SK-N-SH (cell line): ENCODE measurements around the gene PRR22. TPM values are rescaled to one million over a fixed set of nuclear protein-coding genes. Genes with fewer than 3 reads are reported as not detected.

ENCODE experiments used
- CTCF ChIA-PET: fragments of 300-600, 350-600 bp; formaldehyde crosslinking; extraction: SDS; loops from one replicate; lab custom pipeline; 2021; lab: Yijun Ruan, JAX
- POLR2A ChIA-PET: fragments of 350-600 bp; sonication (Branson Sonifier 250); formaldehyde crosslinking; extraction: SDS; loops from one replicate; lab custom pipeline; 2020; ENCODE audit warnings: antibody characterized with exemption, inconsistent platforms; lab: Yijun Ruan, JAX
- DNase-seq: peaks from one replicate; pipeline ENCODE4 v3.0.0; 2012
- H2AFZ ChIP-seq: fragments of 200-600 bp; sonication (generic); 2 replicates; pipeline ENCODE4 v1.8.1; 2016; ENCODE audit warnings: antibody characterized with exemption, mild to moderate bottlenecking, low read depth
- H3F3A ChIP-seq: fragments of 200-600 bp; sonication (generic); replicated peaks from 2 replicates; pipeline ENCODE3; 2016; ENCODE audit warnings: antibody characterized with exemption, mild to moderate bottlenecking; ENCODE audit not compliant: insufficient read depth
- H3K27ac ChIP-seq, 2 experiments: fragments of 200-500 bp in 1 of 2; fragments of 200-600 bp in 1 of 2; sonication (Bioruptor generic) in 1 of 2; sonication (generic), shearing (Covaris generic) in 1 of 2; 2 replicates each; pipeline versions ENCODE4 v1.5.1 to v1.6.1; 2014 to 2016; ENCODE audit warnings: low read depth in 2 of 2, inconsistent platforms in 1 of 2, low read length in 1 of 2, mild to moderate bottlenecking in 1 of 2, mixed read lengths in 1 of 2
- H3K27me3 ChIP-seq: fragments of 200-600 bp; sonication (generic), shearing (Covaris generic); 2 replicates; pipeline ENCODE4 v1.6.1; 2016; ENCODE audit warnings: mixed run types; ENCODE audit not compliant: insufficient read depth
- H3K36me3 ChIP-seq, 2 experiments: fragments of 200-500 bp in 1 of 2; fragments of 200-600 bp in 1 of 2; sonication (Bioruptor generic) in 1 of 2; sonication (generic) in 1 of 2; replicated peaks in 1 of 2; 2 replicates each; pipeline versions ENCODE3 to v1.5.1; 2014 to 2016; ENCODE audit warnings: low read length in 1 of 2, mild to moderate bottlenecking in 1 of 2; ENCODE audit not compliant: insufficient read depth in 2 of 2, control insufficient read depth in 1 of 2
- H3K4me1 ChIP-seq, 2 experiments: fragments of 200-500 bp in 1 of 2; fragments of 200-600 bp in 1 of 2; sonication (Bioruptor generic) in 1 of 2; sonication (generic), shearing (Covaris generic) in 1 of 2; 2 replicates each; pipeline versions ENCODE4 v1.5.1 to v1.6.1; 2014 to 2016; ENCODE audit warnings: low read depth in 1 of 2, low read length in 1 of 2, mixed run types in 1 of 2; ENCODE audit not compliant: insufficient read depth in 2 of 2, control insufficient read depth in 1 of 2
- H3K4me2 ChIP-seq: fragments of 200-600 bp; sonication (generic), shearing (Covaris generic); 2 replicates; pipeline ENCODE4 v1.6.1; 2017; ENCODE audit warnings: mixed run types
- H3K4me3 ChIP-seq, 2 experiments: fragments of 200-500 bp in 1 of 2; fragments of 200-600 bp in 1 of 2; sonication (Bioruptor generic) in 1 of 2; sonication (generic), shearing (Covaris generic) in 1 of 2; 2 replicates each; pipeline versions ENCODE4 v1.5.1 to v1.8.1; 2014 to 2016; ENCODE audit warnings: low read depth in 2 of 2, inconsistent platforms in 1 of 2, low read length in 1 of 2, mild to moderate bottlenecking in 1 of 2, mixed read lengths in 1 of 2, moderate library complexity in 1 of 2
- H3K79me2 ChIP-seq: fragments of 200-600 bp; sonication (generic); 2 replicates; pipeline ENCODE4 v1.8.1; 2017; ENCODE audit warnings: mild to moderate bottlenecking; ENCODE audit not compliant: insufficient read depth
- H3K9ac ChIP-seq: fragments of 200-600 bp; sonication (generic); 2 replicates; pipeline ENCODE4 v1.6.1; 2017; ENCODE audit warnings: mixed run types
- H3K9me2 ChIP-seq: fragments of 200-600 bp; sonication (generic); 2 replicates; pipeline ENCODE4 v1.6.1; 2017; ENCODE audit warnings: mixed run types
- H3K9me3 ChIP-seq: fragments of 200-600 bp; sonication (generic); 2 replicates; pipeline ENCODE4 v1.6.1; 2017; ENCODE audit warnings: mixed run types, mild to moderate bottlenecking, moderate library complexity
- H4K20me1 ChIP-seq: fragments of 200-600 bp; sonication (generic); 2 replicates; pipeline ENCODE4 v1.6.1; 2017; ENCODE audit warnings: mild to moderate bottlenecking, mixed run types; ENCODE audit not compliant: insufficient read depth
- ELF1 ChIP-seq: IDR thresholded peaks from 2 replicates; pipeline ENCODE4 v1.4.0; 2012
- EP300 ChIP-seq, 2 experiments: IDR thresholded peaks; 2 replicates each; pipeline versions ENCODE4 v1.4.0 to v1.6.1; 2012; ENCODE audit warnings: borderline replicate concordance in 1 of 2, low read depth in 1 of 2, low read length in 1 of 2
- FOSL2 ChIP-seq: IDR thresholded peaks from 2 replicates; pipeline ENCODE4 v1.4.0; 2012; ENCODE audit warnings: low read depth, mild to moderate bottlenecking, moderate library complexity, borderline replicate concordance
- FOXJ3 ChIP-seq: sonication (generic); formaldehyde crosslinking; IDR thresholded peaks from 2 replicates; pipeline ENCODE4 v1.5.1; 2020; ENCODE audit warnings: mild to moderate bottlenecking, missing genetic modification reagents
- MEF2A ChIP-seq: IDR thresholded peaks from 2 replicates; pipeline ENCODE4 v1.4.0; 2012; ENCODE audit warnings: low read depth, borderline replicate concordance
- MXI1 ChIP-seq: IDR thresholded peaks from 2 replicates; pipeline ENCODE4 v1.6.1; 2012; ENCODE audit warnings: mild to moderate bottlenecking, low read depth, low read length, improper control_type of control experiment
- RCOR1 ChIP-seq: fragments of 150-350 bp; IDR thresholded peaks from 2 replicates; pipeline ENCODE4 v1.6.1; 2017; ENCODE audit warnings: antibody characterized with exemption, low read length
- RXRA ChIP-seq: IDR thresholded peaks from 2 replicates; pipeline ENCODE4 v1.4.0; 2012; ENCODE audit warnings: low read depth, mild to moderate bottlenecking, borderline replicate concordance
- SIN3A ChIP-seq: IDR thresholded peaks from 2 replicates; pipeline ENCODE4 v1.6.1; 2012; ENCODE audit warnings: low read depth, mild to moderate bottlenecking, low read length, moderate library complexity, borderline replicate concordance
- SMC3 ChIP-seq: IDR thresholded peaks from 2 replicates; pipeline ENCODE4 v1.6.1; 2012; ENCODE audit warnings: low read depth, low read length, improper control_type of control experiment
- TCF12 ChIP-seq: IDR thresholded peaks from 2 replicates; pipeline ENCODE4 v1.4.0; 2012
- WGBS: methylation state at CpG from one replicate; pipeline ENCODE4 v1.1.6; 2017; ENCODE audit warnings: low lambda C conversion rate; 5-methylcytosine and 5-hydroxymethylcytosine counted together
- polyA plus RNA-seq, 3 experiments: library from polyadenylated mRNA; depleted of rRNA; stranded (reverse); fragments of >200 nt; gene quantifications; 2 replicates each; pipeline ENCODE4 v1.2.3, GENCODE V29; 2012
- TF ChIP-seq, protein P1 (sequence below): fragments of 150-350 bp; IDR thresholded peaks from 2 replicates; pipeline ENCODE4 v1.6.1; 2017; ENCODE audit warnings: antibody characterized with exemption, low read length, low read depth, borderline replicate concordance
- TF ChIP-seq, protein P2 (sequence below): IDR thresholded peaks from 2 replicates; pipeline ENCODE4 v1.4.0; 2012; ENCODE audit warnings: low read depth
- TF ChIP-seq, protein P3 (sequence below): fragments of 200-600 bp; sonication (generic); IDR thresholded peaks from 2 replicates; pipeline ENCODE4 v1.6.1; 2017; ENCODE audit warnings: antibody characterized with exemption, mild to moderate bottlenecking, moderate library complexity
- TF ChIP-seq, protein P4 (sequence below): fragments of 150-350 bp; IDR thresholded peaks from 2 replicates; pipeline ENCODE4 v1.6.1; 2016; ENCODE audit warnings: mild to moderate bottlenecking, low read depth, low read length

Gene PRR22
- polyA plus RNA-seq, 1 of the 3 experiments (the other 2 are of a cell fraction) = 0.82 TPM

DNA sequence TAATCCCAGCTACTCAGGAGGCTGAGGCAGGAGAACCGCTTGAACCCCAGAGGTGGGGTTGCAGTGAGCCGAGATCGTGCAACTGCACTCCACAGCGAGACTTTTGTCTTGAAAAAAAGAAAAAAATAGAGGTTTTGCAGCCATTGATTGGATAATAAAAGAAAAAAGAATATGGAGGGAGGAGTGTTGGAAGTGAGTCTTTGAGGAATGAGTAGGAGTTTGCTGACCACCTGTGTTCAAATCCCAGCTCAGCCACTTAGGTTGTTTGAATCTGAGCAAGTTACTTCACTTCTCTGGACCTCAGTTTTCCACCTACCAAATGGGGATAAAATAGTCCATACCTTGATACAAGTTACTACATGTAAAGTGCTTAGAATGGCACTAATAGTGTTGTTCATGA, 26.6 kb upstream of the PRR22 start:
- Histone ChIP-seq H4K20me1 (no peaks in the 10 kb centered on the region), H3K79me2 (no peaks in the 10 kb centered on the region), H3F3A (no peaks in the 10 kb centered on the region), H3K27me3 (peaks cover 12% of the 10 kb centered on the region; the same call in 1 of the 2 replicates), H3K9me2 (no peaks in the 10 kb centered on the region), H3K4me1 (peaks cover 0 to 4% of the 10 kb centered on the region in 2 experiments; a peak in 1 of 4 replicates), H3K4me3 (no peak overlapping the region), H3K36me3 (no peaks in the 10 kb centered on the region), H3K27ac (no peak overlapping the region), H3K4me2 (no peak overlapping the region), H2AFZ (no peak overlapping the region), H3K9ac (no peak overlapping the region), H3K9me3 (no peaks in the 10 kb centered on the region)
- ChIA-PET POLR2A (interaction anchor here (2.5 kb wide), 1 partner anchor 17 kb away, joined by 7 read pairs; no protein-coding TSS in a partner anchor), CTCF (interaction anchor here (1.0 to 1.7 kb wide), 3 partner anchors 10 to 82 kb away, joined by 3 to 6 read pairs (median 5); no protein-coding TSS in a partner anchor)
- TF ChIP-seq MXI1 (no peak), ELF1 (no peak), SIN3A (no peak), TCF12 (no peak), SMC3 (no peak), RXRA (no peak)
- 88% methylated on average over 4 of the region's 4 CpGs for WGBS
- no peak for DNase-seq

DNA sequence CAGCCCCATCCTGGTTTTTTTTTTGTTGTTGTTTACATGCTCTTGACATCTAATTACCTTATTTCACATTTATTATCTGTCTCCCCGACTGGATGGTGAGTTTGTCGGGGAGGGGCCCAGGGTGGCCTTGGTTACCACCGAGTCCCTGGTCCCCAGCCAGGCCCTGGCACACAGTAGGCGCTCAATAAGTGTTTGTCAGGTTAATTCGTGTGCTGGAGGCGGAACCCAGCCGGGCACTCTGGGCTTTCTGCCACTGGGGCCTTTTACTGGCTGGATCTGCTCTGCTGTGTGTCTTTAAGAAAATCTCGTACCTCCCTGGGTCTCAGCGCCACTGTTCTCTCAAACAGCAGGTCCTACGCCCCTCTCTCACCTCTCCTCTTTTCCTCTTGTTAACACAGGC, 24.9 kb upstream of the PRR22 start:
- H3K4me1 ChIP-seq = peaks cover 0 to 4% of the 10 kb centered on the region in 2 experiments; a peak in 1 of 4 replicates
- H3K36me3 ChIP-seq = no peaks in the 10 kb centered on the region
- H3K9me2 ChIP-seq = no peaks in the 10 kb centered on the region
- no peak overlapping the region for H3K4me2 ChIP-seq
- H3K9ac ChIP-seq = no peak overlapping the region
- no peak for DNase-seq
- H3K79me2 ChIP-seq = no peaks in the 10 kb centered on the region
- no peaks in the 10 kb centered on the region for H3K9me3 ChIP-seq
- ChIA-PET POLR2A (interaction anchor here (2.5 kb wide), 1 partner anchor 19 kb away, joined by 7 read pairs; no protein-coding TSS in a partner anchor), CTCF (interaction anchor here (1.5 to 2.1 kb wide), 4 partner anchors 12 to 213 kb away, joined by 4 to 8 read pairs (median 6); no protein-coding TSS in a partner anchor)
- no peaks in the 10 kb centered on the region for H3F3A ChIP-seq
- H3K27me3 ChIP-seq = peaks cover 3% of the 10 kb centered on the region; the same call in 1 of the 2 replicates
- no peak overlapping the region for H2AFZ ChIP-seq
- WGBS = 70% methylated on average over 8 of the region's 10 CpGs
- H4K20me1 ChIP-seq = no peaks in the 10 kb centered on the region
- no peak overlapping the region for H3K4me3 ChIP-seq
- TF ChIP-seq, protein P1, sequence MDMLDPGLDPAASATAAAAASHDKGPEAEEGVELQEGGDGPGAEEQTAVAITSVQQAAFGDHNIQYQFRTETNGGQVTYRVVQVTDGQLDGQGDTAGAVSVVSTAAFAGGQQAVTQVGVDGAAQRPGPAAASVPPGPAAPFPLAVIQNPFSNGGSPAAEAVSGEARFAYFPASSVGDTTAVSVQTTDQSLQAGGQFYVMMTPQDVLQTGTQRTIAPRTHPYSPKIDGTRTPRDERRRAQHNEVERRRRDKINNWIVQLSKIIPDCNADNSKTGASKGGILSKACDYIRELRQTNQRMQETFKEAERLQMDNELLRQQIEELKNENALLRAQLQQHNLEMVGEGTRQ = no peak
- TF ChIP-seq RCOR1 = no peak
- no peak for TF ChIP-seq FOSL2
- no peak for TF ChIP-seq MEF2A
- TF ChIP-seq, protein P2, sequence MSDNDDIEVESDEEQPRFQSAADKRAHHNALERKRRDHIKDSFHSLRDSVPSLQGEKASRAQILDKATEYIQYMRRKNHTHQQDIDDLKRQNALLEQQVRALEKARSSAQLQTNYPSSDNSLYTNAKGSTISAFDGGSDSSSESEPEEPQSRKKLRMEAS = no peak
- no peak for TF ChIP-seq FOXJ3
- TF ChIP-seq EP300 (IDR thresholded peaks at IDR 0.05; ENCODE audit: borderline replicate concordance in 1 of 2, low read depth in 1 of 2, low read length in 1 of 2) = no peak
- TF ChIP-seq, protein P3, sequence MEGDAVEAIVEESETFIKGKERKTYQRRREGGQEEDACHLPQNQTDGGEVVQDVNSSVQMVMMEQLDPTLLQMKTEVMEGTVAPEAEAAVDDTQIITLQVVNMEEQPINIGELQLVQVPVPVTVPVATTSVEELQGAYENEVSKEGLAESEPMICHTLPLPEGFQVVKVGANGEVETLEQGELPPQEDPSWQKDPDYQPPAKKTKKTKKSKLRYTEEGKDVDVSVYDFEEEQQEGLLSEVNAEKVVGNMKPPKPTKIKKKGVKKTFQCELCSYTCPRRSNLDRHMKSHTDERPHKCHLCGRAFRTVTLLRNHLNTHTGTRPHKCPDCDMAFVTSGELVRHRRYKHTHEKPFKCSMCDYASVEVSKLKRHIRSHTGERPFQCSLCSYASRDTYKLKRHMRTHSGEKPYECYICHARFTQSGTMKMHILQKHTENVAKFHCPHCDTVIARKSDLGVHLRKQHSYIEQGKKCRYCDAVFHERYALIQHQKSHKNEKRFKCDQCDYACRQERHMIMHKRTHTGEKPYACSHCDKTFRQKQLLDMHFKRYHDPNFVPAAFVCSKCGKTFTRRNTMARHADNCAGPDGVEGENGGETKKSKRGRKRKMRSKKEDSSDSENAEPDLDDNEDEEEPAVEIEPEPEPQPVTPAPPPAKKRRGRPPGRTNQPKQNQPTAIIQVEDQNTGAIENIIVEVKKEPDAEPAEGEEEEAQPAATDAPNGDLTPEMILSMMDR = no peak
- TF ChIP-seq, protein P4, sequence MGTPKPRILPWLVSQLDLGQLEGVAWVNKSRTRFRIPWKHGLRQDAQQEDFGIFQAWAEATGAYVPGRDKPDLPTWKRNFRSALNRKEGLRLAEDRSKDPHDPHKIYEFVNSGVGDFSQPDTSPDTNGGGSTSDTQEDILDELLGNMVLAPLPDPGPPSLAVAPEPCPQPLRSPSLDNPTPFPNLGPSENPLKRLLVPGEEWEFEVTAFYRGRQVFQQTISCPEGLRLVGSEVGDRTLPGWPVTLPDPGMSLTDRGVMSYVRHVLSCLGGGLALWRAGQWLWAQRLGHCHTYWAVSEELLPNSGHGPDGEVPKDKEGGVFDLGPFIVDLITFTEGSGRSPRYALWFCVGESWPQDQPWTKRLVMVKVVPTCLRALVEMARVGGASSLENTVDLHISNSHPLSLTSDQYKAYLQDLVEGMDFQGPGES = no peak
- TF ChIP-seq, all 33 proteins: peak for 0
- H3K27ac ChIP-seq = no peak overlapping the region
